Measurements from ENCODE around the gene PMEL. TPM values are rescaled to one million over a fixed set of nuclear protein-coding genes. Genes with fewer than 3 reads are reported as not detected.

PMEL gene
- total and polyA plus RNA-seq, 9 of the 15 experiments (the other 6 are each of a cell fraction or from before 2014, with no cell fraction given), result 0.36 to 2.0 (median 0.98) TPM

DNA sequence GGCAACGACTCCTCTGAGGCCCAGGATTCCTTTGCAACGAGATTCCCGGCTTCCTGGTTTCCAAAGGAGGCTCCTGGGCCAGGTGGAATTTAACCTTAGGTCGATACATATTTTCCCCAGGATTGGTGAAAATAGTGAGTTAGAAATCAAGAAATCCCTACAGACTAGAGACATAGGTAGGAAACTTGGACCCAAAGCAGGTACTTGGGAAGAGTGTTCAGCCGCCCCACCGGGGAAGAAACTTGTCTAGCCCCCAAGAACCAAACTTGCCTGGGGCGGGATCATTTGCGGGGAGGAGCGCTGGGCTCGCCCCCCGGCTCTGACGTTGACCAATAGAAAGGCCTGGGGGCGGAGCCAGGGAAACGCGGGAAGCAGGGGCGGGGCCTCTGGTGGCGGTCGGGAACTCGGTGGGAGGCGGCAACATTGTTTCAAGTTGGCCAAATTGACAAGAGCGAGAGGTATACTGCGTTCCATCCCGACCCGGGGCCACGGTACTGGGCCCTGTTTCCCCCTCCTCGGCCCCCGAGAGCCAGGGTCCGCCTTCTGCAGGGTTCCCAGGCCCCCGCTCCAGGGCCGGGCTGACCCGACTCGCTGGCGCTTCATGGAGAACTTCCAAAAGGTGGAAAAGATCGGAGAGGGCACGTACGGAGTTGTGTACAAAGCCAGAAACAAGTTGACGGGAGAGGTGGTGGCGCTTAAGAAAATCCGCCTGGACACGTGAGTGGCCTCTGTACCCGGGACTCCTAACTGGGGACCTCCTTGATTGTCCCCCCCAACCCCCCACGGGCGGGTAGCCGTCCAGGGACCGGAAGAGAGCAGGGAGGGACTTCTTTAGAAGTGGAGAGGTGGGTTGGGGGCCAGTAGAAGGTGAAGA, 803 bp upstream of the PMEL start, which contains the start of gene CDK2 (continued):
- TF ChIP-seq ETV1 (tag; conservative IDR thresholded peaks at IDR 0.05; ENCODE audit: low read depth) (peak; percentile 59), NFE2 (IDR thresholded peaks at IDR 0.05; ENCODE audit: low read depth) (no peak), MTA1 (IDR thresholded peaks at IDR 0.05; ENCODE audit: borderline replicate concordance) (no peak), ZNF3 (CRISPR knock-in tag; IDR thresholded peaks at IDR 0.05) (no peak), SLC30A9 (CRISPR knock-in tag; IDR thresholded peaks at IDR 0.05) (no peak), IRF2 (CRISPR knock-in tag; IDR thresholded peaks at IDR 0.05) (no peak), MYBL2 (IDR thresholded peaks at IDR 0.05; ENCODE audit: low read depth) (no peak), MYBL2 (CRISPR knock-in tag; IDR thresholded peaks at IDR 0.05; ENCODE audit: borderline replicate concordance) (no peak), NRF1 (conservative IDR thresholded peaks at IDR 0.05 in 1 of 2, IDR thresholded peaks at IDR 0.05 in 1 of 2) (peak; percentile 35 to 47), CREB1 (IDR thresholded peaks at IDR 0.05) (peak; percentile 38), CREB1 (CRISPR knock-in tag; IDR thresholded peaks at IDR 0.05) (peak; percentile 41; the same call in 1 of the 2 replicates), SRF (CRISPR knock-in tag; IDR thresholded peaks at IDR 0.05) (peak in 1 of 2 experiments; percentile 29; a peak in 1 of 4 replicates)
- TF ChIP-seq, protein P1, sequence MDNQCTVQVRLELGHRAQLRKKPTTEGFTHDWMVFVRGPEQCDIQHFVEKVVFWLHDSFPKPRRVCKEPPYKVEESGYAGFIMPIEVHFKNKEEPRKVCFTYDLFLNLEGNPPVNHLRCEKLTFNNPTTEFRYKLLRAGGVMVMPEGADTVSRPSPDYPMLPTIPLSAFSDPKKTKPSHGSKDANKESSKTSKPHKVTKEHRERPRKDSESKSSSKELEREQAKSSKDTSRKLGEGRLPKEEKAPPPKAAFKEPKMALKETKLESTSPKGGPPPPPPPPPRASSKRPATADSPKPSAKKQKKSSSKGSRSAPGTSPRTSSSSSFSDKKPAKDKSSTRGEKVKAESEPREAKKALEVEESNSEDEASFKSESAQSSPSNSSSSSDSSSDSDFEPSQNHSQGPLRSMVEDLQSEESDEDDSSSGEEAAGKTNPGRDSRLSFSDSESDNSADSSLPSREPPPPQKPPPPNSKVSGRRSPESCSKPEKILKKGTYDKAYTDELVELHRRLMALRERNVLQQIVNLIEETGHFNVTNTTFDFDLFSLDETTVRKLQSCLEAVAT (IDR thresholded peaks at IDR 0.05), result peak in 1 of 2 experiments; percentile 48; a peak in 1 of 4 replicates
- TF ChIP-seq, protein P2, sequence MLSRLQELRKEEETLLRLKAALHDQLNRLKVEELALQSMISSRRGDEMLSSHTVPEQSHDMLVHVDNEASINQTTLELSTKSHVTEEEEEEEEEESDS (CRISPR knock-in tag; IDR thresholded peaks at IDR 0.05), result no peak
- TF ChIP-seq, protein P3, sequence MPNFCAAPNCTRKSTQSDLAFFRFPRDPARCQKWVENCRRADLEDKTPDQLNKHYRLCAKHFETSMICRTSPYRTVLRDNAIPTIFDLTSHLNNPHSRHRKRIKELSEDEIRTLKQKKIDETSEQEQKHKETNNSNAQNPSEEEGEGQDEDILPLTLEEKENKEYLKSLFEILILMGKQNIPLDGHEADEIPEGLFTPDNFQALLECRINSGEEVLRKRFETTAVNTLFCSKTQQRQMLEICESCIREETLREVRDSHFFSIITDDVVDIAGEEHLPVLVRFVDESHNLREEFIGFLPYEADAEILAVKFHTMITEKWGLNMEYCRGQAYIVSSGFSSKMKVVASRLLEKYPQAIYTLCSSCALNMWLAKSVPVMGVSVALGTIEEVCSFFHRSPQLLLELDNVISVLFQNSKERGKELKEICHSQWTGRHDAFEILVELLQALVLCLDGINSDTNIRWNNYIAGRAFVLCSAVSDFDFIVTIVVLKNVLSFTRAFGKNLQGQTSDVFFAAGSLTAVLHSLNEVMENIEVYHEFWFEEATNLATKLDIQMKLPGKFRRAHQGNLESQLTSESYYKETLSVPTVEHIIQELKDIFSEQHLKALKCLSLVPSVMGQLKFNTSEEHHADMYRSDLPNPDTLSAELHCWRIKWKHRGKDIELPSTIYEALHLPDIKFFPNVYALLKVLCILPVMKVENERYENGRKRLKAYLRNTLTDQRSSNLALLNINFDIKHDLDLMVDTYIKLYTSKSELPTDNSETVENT (CRISPR knock-in tag; IDR thresholded peaks at IDR 0.05), result 0 out of 2 replicates have a peak, but pooled peaks have one; percentile 38
- TF ChIP-seq, protein P4, sequence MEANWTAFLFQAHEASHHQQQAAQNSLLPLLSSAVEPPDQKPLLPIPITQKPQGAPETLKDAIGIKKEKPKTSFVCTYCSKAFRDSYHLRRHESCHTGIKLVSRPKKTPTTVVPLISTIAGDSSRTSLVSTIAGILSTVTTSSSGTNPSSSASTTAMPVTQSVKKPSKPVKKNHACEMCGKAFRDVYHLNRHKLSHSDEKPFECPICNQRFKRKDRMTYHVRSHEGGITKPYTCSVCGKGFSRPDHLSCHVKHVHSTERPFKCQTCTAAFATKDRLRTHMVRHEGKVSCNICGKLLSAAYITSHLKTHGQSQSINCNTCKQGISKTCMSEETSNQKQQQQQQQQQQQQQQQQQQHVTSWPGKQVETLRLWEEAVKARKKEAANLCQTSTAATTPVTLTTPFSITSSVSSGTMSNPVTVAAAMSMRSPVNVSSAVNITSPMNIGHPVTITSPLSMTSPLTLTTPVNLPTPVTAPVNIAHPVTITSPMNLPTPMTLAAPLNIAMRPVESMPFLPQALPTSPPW (CRISPR knock-in tag; IDR thresholded peaks at IDR 0.05), result peak; percentile 80
- TF ChIP-seq, protein P5, sequence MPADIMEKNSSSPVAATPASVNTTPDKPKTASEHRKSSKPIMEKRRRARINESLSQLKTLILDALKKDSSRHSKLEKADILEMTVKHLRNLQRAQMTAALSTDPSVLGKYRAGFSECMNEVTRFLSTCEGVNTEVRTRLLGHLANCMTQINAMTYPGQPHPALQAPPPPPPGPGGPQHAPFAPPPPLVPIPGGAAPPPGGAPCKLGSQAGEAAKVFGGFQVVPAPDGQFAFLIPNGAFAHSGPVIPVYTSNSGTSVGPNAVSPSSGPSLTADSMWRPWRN (IDR thresholded peaks at IDR 0.05; ENCODE audit: low read depth), result no peak
- TF ChIP-seq, protein P6, sequence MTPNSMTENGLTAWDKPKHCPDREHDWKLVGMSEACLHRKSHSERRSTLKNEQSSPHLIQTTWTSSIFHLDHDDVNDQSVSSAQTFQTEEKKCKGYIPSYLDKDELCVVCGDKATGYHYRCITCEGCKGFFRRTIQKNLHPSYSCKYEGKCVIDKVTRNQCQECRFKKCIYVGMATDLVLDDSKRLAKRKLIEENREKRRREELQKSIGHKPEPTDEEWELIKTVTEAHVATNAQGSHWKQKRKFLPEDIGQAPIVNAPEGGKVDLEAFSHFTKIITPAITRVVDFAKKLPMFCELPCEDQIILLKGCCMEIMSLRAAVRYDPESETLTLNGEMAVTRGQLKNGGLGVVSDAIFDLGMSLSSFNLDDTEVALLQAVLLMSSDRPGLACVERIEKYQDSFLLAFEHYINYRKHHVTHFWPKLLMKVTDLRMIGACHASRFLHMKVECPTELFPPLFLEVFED (CRISPR knock-in tag; conservative IDR thresholded peaks at IDR 0.05), result no peak
